ENCODE data around the gene STIM2.

STIM2 gene

DNA sequence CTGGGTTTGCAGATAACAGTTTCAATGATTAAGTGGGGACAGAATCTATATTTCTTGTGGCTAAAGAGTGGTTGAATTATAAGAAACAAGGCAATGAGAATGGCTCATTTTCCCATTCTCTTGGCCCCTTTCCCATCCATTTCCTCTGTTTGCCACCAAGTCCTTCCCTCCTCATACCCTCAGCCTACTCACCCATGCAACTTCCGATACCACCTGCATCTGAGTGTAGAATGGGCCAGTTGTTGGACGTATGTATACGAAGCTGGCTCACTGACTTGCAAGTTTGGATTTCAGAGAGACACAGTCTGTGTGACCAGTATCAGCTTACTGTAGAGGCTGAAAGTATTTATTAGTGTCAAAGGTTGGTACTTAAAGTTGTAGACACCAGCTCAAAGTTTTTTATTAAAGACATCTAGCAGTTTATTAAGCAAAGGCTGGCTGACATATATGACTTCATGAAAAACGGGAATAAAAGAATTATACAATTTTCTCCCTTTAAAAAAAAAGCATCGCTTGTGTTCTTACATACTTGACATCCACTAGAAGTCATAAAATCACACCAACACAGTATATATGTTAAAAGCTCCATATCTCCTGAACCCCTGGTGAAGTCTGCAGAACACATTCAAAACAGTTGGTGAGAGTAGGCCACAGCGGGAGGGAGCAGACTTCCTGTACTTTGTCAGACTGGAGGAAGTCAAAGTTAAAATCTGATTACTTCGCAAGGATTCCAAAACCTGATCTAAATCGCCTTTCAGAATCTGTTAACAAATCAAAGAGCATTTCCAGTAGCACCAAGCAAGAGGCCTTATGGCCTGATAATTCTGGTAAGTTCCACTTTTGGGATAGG lies 22.4 kb upstream of the STIM2 start:
- DNase-seq = no peak

DNA sequence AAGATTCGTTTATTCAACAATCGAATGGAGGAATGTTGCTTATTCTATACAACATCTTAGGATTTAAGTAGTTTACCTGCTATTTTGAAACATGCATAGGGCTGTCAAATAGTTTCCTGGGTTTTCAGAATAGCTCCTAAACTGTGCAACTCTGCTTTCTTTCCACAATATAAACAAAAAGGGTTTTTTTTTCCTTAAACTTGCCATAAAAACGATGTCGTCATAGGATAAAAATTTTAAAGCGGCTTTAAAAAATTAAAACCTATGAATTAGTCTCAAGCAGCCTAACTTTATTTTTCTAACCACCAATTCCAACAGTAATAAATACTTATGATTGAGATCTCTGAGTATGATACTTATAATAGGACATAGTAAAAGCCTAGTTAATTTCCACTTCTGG lies 21.6 kb upstream of the STIM2 start:
- DNase-seq = no peak

DNA sequence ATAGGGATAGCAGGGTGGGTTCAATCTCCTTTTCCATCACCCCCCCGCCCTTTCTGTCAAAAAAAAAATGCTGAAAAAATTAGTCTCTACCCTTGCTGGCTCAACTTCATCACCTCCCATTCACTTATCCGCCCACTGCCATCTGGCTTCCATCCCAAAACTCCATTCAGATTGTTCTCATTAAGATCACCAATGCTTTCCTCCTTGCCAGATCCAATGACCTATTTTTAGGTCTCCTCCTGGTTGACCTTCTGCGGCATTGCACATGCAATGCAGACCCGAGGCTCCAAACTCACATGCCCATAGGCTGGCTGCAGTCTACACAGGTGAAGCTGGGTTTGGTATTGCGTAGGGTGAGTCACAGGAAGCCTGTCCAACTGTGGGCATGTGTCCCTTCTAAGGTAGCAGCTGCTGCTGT lies 21.1 kb upstream of the STIM2 start:
- peak; percentile 48 for DNase-seq

DNA sequence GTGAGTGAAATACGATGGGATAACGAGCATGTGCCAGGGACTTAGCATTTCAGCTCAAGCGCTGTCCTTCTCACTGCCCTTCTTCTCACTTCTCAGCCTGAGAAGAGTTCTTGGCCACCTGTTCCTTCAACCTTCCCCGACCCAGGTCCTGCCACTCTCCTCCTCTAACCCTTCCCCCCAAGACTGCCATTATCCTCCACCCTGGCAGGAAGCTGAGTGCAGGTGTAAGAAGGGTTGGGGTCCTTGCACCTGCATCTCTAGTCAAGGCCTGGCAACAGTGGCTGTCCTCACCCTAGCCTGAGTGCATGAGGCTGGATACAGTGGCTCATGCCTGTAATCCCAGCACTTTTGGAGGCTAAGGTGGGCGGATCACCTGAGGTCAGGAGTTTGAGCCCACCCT lies 19.9 kb upstream of the STIM2 start:
- no peak for DNase-seq

DNA sequence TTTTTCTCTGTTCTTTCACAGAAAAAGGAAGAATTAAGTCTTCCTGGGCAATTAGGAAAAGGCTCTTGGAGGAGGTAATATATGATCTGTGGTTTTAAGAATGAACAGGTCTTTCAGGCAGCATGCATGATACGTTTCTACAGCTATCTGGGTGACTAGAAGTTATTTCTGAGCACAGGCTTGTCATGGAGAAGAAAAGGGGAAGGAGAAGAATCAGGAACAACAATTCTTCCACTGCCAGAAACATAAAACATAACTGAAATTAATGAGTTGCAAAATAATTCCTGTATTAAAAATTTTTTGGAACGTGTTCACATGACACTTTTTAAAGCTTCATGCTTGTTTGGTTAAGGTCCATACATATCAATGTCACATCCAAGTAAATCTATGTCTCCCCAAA lies 17.7 kb upstream of the STIM2 start:
- no peak for DNase-seq

DNA sequence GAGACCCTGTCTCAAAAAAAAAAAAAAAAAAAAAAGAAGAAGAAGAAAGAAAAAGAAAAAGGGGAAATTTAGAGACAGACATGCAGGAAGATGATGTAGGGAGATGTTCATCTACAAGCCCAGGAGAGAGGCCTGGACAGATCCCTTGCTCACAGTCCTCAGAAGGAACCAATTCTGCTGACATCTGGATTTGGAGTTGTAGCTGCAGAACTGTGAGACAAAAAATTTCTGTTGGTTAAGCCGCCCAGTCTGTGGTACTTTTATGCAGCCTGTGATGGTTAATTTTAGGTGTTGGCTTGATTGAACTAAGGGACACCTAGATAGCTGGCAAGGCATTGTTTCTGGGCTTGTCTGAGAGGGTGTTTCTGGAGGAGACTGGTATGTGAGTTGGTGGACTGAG lies 10.1 kb upstream of the STIM2 start:
- no peak for DNase-seq

DNA sequence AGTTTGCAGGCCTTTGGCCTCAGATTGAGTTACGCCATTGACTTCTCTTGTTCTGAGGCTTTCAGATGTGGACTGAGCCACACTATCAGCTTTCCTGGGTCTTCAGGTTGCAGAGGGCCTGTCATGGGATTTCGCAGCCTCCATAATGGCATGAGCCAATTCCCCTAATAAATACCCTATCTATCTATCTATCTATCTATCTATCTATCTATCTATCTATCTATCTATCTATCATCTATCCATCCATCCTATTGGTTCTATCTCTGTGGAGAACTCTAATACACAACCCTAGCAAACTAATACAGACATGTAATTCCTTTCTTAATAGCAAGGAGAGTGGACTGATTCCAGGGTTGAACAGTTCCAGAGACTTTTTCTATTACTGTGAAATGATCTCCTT lies 9.5 kb upstream of the STIM2 start:
- no peak for DNase-seq

DNA sequence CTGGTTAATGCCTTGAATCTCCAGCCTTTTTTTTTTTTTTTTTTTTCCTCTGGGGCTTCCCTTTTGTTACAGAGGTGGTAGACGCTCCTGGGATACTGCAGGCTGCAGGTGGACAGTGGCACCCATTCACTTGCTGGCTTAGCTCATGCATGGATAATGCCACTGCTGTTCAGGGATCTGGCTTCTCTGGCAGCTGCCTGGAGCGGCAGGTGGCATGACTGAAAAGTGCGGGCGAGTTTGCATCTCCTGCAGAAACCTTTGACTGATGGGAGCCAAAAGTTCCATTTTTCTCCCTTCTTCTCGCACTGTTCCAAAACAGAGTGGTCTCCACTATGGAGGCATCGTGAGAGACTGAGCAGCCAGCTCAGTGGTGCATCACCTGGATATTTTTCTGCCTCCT lies 5.9 kb upstream of the STIM2 start:
- DNase-seq = no peak

DNA sequence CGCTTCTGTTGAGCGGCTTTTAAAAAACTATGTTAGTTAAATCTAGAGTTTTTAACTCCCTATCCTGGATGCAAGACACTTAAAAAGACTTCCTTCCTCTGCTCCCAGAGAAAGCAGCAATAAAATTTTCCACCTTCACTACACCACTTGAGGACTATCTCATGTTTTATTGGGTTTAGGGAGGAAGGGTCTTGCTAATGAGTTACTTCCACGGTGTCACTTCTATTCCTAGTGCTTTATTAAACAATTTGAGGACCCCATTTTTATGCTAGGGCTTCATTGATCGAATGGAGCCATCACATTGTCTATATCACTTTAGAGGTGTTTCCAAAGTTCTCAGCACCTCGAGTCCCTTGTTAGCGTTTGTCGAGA lies 3.7 kb upstream of the STIM2 start:
- no peak for DNase-seq

DNA sequence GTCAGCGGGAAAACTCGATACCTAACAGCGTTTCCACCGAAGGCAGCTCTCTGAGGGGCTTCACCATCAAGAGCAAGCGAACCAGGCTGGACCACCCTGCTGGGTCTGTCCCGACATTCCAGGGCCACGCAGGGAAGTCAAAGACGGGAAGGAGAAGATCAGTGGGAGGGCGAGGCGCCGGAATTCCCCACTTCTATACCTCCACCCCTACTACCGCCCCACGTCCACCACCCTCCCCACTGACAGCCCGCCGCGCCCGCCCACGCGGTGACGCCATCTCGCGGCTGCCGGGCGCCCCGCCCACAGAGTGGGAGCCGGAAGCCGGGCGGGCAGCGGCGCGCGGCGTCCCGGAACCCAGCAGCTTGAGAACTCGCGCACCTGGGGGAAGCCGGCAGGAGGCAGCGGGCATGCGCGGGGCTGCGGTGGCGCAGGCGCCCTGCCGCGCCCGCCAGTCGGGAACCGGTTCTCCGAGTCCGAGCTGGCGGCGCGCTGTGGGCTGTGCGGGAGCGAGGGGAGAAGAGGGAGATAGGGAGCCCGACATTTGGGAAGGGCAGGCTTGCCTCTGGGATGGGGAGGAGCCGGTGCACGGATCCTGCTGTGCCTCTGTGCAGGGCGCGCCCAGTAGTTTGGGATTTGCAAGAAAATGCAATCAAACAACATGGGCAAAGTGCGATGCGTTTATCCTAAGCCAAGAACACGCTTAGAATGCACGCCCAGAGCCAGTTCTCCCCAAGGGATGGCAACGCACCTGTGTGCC lies 3.2 kb upstream of the STIM2 start:
- DNase-seq = peak; percentile 92

DNA sequence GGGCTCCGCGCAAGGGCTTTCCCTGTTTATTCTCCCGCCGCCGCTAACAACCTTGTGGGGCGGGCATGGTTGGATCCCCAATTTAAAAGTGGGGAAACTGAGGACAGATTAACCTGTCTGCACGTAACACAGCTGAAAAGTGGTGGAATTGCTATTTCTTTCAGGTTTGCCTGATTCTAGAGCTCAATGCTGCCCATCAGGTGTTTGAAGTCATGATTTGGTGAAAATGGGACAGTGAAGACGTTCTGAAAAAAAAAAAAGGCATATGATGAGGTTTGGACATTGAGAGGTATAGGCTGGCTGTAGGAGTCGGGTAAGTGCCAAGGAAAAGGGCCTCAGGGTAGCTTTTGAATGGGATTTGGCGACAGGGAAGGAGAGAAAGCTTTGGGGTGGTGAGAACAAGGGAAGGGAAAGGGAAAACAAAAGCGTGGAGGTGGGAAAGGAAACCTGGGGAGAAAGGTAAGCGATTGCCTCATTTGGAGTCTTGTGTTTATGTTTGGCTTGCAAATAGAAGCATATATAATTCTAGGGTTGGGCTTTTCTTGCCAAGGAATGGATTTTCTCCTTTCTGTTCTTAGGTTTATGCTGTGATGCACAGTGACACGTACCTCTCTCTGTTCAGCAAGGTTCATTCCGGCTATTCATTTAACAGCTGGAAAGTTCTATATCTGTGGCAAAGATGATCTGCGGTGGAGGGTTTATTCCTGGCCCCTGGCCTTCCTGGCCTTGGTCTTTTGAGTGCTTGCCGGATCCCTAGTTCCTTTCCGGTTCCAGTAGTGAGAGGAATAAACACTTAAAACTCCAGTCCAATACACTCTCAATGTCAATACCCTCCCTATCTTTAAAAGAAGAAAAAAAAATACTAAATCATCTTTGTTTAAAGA lies 2.4 kb upstream of the STIM2 start:
- DNase-seq = no peak

DNA sequence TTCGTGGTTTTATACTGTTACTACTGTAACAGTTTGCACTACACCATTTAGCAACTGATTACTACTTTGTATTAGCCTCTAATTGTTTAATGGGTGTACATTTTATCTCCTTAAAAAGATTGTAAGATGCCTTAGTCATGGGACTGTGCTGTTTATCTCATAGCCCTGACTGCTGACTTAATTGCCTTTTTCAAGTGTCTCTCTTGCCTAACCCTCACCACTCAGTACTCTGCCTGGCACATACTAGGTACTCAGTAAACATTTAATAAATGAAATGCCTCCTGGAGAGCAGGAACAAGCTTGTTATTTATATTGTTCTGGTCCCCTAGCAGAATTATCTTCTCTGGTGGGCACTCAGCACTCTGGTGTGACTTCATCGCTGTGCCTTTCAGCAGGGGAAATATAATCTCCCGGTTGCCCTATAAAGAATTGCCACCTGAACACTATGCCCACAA lies 1.7 kb upstream of the STIM2 start:
- DNase-seq = no peak

DNA sequence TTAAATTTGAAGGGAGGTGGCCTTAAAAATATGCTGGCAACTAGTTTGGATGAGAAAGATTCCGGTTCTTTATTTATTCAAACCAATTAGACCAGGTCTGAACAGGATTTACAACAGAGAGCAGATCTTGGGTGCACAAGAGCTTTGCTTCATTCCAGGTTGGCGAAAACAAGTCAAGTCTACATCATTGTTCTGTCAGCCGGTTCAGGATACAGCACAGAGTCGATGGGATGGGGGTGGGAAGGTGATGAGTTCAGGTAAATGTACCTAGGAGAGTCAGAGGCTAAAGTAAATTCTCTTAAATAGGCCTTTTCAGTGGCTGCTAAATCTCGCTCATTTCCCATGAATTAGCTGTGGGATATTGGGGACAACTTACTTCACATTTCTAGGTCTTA lies 882 bp upstream of the STIM2 start:
- DNase-seq = no peak

DNA sequence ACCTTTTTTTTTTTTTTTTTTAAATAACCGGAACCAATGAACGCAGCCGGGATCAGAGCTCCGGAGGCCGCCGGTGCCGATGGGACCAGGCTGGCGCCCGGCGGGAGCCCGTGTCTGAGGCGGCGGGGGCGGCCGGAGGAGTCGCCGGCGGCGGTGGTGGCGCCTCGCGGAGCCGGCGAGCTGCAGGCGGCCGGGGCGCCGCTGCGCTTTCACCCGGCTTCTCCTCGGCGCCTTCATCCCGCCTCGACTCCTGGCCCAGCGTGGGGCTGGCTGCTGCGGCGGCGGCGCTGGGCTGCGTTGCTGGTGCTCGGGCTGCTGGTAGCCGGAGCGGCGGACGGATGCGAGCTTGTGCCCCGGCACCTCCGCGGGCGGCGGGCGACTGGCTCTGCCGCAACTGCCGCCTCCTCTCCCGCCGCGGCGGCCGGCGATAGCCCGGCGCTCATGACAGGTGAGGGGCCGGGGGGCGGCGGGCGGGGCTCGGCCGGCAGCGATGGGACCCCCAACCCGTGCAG lies 337 bp downstream of the STIM2 start:
- peak; percentile 86 for DNase-seq

DNA sequence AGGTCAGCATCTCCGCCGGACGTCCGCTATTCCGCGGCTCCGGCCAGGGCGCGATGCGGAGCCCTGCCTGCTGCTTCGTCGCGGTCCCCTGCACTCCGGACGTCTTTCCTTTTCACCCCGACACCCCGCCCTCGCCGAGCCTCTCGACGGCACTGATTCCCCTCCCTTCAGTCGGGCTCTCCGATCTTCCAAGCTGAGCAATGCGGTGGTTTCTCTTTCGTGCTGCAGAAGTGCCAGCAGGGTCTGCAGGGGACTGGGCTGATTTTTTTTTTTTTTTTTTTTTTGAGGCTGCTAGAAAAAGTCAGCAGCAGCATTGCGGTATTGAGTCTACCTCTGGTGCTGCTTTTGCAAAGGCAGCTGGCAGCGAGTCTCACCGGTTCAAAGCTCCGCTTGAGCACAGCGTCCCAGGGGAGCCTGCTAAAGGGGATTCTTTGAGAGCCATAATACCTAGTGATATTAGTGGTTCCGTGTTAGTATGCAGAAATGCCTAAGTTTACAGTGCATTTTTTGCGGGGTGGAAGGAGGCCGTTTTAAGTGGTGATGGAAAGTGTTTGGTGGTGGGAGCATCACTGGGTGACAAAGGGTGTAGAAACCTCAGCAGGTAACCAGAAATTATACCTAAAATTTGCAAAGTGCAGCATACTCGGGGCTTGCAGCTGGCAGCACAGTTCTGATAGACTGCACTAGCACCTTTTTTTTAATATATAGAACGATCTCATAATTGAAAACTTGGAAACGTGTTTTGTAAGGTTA lies 969 bp downstream of the STIM2 start:
- DNase-seq = peak; percentile 90

DNA sequence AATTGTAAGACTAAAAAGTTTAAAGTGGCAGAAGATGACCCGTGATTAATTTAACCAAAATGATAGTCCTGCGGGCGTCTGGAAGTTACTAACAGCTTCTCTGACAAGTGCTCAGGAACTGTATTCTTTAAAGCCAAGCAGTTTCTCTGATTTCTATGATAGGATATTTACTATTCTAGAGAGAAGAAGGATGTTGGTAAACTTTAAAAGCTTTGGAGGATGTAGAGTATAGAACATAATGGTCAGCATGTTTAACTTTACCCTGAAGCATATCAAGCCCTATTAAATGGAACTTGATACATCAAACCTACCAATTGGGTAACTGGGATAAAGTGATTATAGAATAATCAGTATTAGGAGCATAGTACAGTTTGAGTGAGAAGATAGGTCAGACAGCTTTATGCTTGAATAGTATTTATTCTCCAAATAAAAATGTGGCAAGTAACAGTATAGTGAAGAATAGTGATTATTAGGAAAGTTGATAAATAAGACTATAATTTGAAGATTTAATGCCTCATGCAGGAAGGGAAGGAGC lies 1.8 kb downstream of the STIM2 start:
- DNase-seq = peak; percentile 27

DNA sequence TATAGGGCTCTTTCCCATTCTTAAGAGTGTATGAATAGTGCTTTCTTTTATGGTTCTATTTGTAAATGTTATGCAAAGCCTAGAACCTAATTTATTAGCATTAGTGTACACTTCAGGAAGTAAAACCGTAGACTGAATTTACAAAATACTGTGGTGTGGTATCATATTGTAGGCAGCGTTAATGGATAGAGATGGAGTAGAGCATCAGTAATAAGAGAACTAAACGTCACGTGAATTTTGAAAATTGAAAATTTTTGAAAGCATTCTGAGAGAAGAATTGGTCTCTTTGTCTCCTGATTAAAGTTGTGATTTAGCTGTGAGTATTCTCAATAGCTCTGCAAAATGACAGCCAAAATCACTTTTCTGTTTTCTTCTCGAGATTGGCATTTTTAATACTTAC lies 2.9 kb downstream of the STIM2 start:
- no peak for DNase-seq

DNA sequence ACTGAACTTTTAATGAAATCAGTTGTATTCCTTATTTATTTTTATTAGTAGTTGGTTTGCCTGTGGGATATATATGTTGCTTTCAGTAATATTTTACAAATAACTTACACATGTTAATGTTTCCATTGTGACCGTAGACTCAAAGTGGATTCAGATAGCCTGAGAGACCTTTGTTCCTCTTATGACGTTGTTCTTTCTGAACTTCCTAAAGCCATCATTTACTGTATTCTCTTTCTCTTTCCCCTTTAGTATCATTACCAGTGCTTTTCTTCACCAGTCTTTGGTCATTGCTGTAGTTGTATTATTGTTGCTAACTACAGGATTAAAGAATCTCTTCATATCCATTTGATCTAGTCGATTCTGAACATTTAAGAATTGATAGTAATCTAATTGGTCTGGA lies 4.3 kb downstream of the STIM2 start:
- DNase-seq = no peak

DNA sequence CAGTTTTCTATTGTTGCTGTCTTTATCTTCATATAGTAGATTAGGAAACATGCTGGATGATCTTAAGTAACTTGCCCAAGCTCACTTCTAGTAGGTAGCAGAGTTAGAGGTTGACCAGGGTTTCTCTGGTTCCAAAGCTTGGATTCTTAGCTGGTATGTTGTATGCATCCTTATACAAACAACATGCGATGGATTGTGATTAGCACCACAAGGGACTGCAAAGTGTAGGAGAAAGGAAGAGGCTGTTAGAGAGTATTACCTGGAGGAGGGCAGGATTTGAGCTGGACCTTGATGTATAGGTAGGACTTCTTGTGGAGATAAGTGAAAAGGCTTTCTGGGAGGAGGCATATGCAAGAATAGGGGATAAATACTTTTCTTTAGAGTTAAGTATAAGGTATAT lies 5.6 kb downstream of the STIM2 start:
- DNase-seq = no peak

DNA sequence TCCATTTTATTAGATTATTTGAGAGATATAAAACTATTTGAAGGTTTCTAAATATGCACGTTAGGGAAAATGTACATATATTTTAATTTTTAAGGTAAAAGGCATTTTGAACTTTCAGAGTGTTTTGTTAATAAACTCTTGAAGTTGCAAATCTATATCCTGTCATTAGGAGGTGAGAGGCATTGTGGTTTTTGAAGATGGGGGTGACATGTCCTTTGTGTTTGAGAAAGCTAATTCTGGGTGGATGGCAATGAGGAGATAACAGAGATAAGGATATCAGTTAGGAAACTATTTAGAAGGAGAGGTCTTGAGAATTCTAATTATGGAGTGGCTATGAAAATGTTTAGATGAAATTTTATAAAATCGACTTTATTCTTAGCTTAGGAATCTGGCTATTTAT lies 6.1 kb downstream of the STIM2 start:
- no peak for DNase-seq

DNA sequence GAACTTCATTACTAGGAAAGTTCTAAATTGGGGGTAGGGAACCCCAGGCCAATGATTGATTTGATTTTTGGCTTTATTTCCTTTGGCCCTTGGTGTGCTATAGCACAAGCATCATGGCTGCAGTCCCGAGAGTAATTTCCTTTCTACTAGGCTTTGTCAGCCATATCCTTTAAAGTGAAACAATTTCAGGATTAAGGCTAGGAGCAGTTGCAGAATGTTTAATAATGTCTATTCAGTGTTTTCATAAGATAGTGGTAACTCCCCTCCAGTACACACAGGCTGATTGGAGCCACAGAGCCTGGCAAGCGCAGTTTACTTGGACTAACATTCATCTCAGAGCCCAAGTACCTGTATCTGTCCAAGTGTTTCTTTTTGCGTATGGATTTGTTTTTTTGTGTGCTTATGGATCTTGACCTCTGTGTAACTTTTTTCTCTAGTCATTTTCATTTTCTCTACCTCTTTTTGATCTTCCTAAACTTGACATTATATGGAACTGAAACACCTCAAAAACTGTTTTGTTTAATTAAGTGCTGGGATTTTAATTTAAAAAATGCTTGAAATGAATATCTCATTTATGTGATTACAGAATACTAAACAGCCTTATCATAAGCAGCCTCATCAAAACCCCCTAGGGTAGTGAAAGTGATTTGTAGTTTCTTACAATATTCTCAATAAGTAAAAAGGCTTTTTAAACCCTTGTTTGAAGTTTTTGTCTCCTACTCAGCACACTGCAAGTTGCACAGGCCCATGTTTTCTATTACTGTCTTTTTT lies 7.5 kb downstream of the STIM2 start:
- no peak for DNase-seq

Data from eye (tissue), 1 donor.